Measurements from ENCODE around the gene SPAG7. TPM values are rescaled to one million over a fixed set of nuclear protein-coding genes. Genes with fewer than 3 reads are reported as not detected.
A peak's percentile ranks its signal among the peaks of the same experiment; 100 is the strongest.

Gene SPAG7
- total and polyA plus RNA-seq, 9 donors: 77.7 to 122 (median 103) TPM

- WGBS (ENCODE audit: insufficient coverage): 15% methylated on average over 21 of the region's 23 CpGs
- H3K9me3 ChIP-seq (replicated peaks; ENCODE audit: control insufficient read depth, low read depth, low read length): no peaks in the 10 kb centered on the region
- H3K4me3 ChIP-seq (ENCODE audit: low read length): peak overlapping the region; percentile 88
- H3K27me3 ChIP-seq (ENCODE audit: control insufficient read depth, insufficient read depth, low read length): no peaks in the 10 kb centered on the region
- peaks cover 52% of the 10 kb centered on the region for H3K36me3 ChIP-seq (ENCODE audit: control insufficient read depth, insufficient read depth, low read length)
- DNase-seq: peak; percentile 52
- peaks cover 50% of the 10 kb centered on the region for H3K4me1 ChIP-seq (ENCODE audit: control insufficient read depth, insufficient read depth, low read length)
- H3K27ac ChIP-seq (ENCODE audit: low read length): peak overlapping the region; percentile 100
Observed at GRCh38 chr17:4968486-4969046, 949 bp upstream of the SPAG7 start.

- peaks cover 37% of the 10 kb centered on the region for H3K4me1 ChIP-seq (ENCODE audit: control insufficient read depth, insufficient read depth, low read length)
- H3K27me3 ChIP-seq (ENCODE audit: control insufficient read depth, insufficient read depth, low read length): no peaks in the 10 kb centered on the region
- H3K36me3 ChIP-seq (ENCODE audit: control insufficient read depth, insufficient read depth, low read length): peaks cover 41% of the 10 kb centered on the region
- H3K9me3 ChIP-seq (replicated peaks; ENCODE audit: control insufficient read depth, low read depth, low read length): no peaks in the 10 kb centered on the region
- peak overlapping the region; percentile 100 for H3K27ac ChIP-seq (ENCODE audit: low read length)
- DNase-seq: peak; percentile 100
- H3K4me3 ChIP-seq (ENCODE audit: low read length): peak overlapping the region; percentile 88
- WGBS (ENCODE audit: insufficient coverage): under 1% methylated on average over 31 of the region's 42 CpGs
Observed at GRCh38 chr17:4966844-4967538, 626 bp downstream of the SPAG7 start.

- 89% methylated on average over 6 of the region's 15 CpGs for WGBS (ENCODE audit: insufficient coverage)
- DNase-seq: no peak
- Histone ChIP-seq H3K27ac (ENCODE audit: low read length) (no peak overlapping the region), H3K27me3 (ENCODE audit: control insufficient read depth, insufficient read depth, low read length) (no peaks in the 10 kb centered on the region), H3K36me3 (ENCODE audit: control insufficient read depth, insufficient read depth, low read length) (peaks cover 31% of the 10 kb centered on the region), H3K4me3 (ENCODE audit: low read length) (no peak overlapping the region), H3K9me3 (replicated peaks; ENCODE audit: control insufficient read depth, low read depth, low read length) (no peaks in the 10 kb centered on the region), H3K4me1 (ENCODE audit: control insufficient read depth, insufficient read depth, low read length) (peaks cover 37% of the 10 kb centered on the region)
Observed at GRCh38 chr17:4965311-4965986, 2.2 kb downstream of the SPAG7 start.

GRCh38 chr17:4960279-4960922, 7.2 kb downstream of the SPAG7 start:
- Histone ChIP-seq H3K9me3 (replicated peaks; ENCODE audit: control insufficient read depth, low read depth, low read length) (no peaks in the 10 kb centered on the region), H3K36me3 (ENCODE audit: control insufficient read depth, insufficient read depth, low read length) (peaks cover 53% of the 10 kb centered on the region), H3K27me3 (ENCODE audit: control insufficient read depth, insufficient read depth, low read length) (no peaks in the 10 kb centered on the region), H3K4me3 (ENCODE audit: low read length) (no peak overlapping the region), H3K27ac (ENCODE audit: low read length) (no peak overlapping the region), H3K4me1 (ENCODE audit: control insufficient read depth, insufficient read depth, low read length) (peaks cover 24% of the 10 kb centered on the region)
- DNase-seq: no peak
- 60% methylated on average over 5 of the region's 9 CpGs for WGBS (ENCODE audit: insufficient coverage)

- no peaks in the 10 kb centered on the region for H3K27me3 ChIP-seq (ENCODE audit: control insufficient read depth, insufficient read depth, low read length)
- peaks cover 55% of the 10 kb centered on the region for H3K36me3 ChIP-seq (ENCODE audit: control insufficient read depth, insufficient read depth, low read length)
- no peak overlapping the region for H3K4me3 ChIP-seq (ENCODE audit: low read length)
- no peaks in the 10 kb centered on the region for H3K9me3 ChIP-seq (replicated peaks; ENCODE audit: control insufficient read depth, low read depth, low read length)
- no peak for DNase-seq
- 83% methylated on average over 12 of the region's 18 CpGs for WGBS (ENCODE audit: insufficient coverage)
- peak overlapping the region; percentile 65 for H3K27ac ChIP-seq (ENCODE audit: low read length)
- H3K4me1 ChIP-seq (ENCODE audit: control insufficient read depth, insufficient read depth, low read length): peaks cover 26% of the 10 kb centered on the region
Observed at GRCh38 chr17:4959261-4959965, 8.2 kb downstream of the SPAG7 start.

GRCh38 chr17:4958102-4958501, 9.5 kb downstream of the SPAG7 start:
- no peak overlapping the region for H3K4me3 ChIP-seq (ENCODE audit: low read length)
- no peaks in the 10 kb centered on the region for H3K27me3 ChIP-seq (ENCODE audit: control insufficient read depth, insufficient read depth, low read length)
- WGBS (ENCODE audit: insufficient coverage): 89% methylated on average over 2 of the region's 3 CpGs
- H3K36me3 ChIP-seq (ENCODE audit: control insufficient read depth, insufficient read depth, low read length): peaks cover 55% of the 10 kb centered on the region
- peaks cover 33% of the 10 kb centered on the region for H3K4me1 ChIP-seq (ENCODE audit: control insufficient read depth, insufficient read depth, low read length)
- DNase-seq: no peak
- H3K9me3 ChIP-seq (replicated peaks; ENCODE audit: control insufficient read depth, low read depth, low read length): no peaks in the 10 kb centered on the region
- H3K27ac ChIP-seq (ENCODE audit: low read length): peak overlapping the region; percentile 7

GRCh38 chr17:4956493-4957061, 11.0 kb downstream of the SPAG7 start:
- Histone ChIP-seq H3K27ac (ENCODE audit: low read length) (no peak overlapping the region), H3K4me3 (ENCODE audit: low read length) (no peak overlapping the region), H3K27me3 (ENCODE audit: control insufficient read depth, insufficient read depth, low read length) (no peaks in the 10 kb centered on the region), H3K36me3 (ENCODE audit: control insufficient read depth, insufficient read depth, low read length) (peaks cover 53% of the 10 kb centered on the region), H3K9me3 (replicated peaks; ENCODE audit: control insufficient read depth, low read depth, low read length) (no peaks in the 10 kb centered on the region), H3K4me1 (ENCODE audit: control insufficient read depth, insufficient read depth, low read length) (peaks cover 43% of the 10 kb centered on the region)
- DNase-seq: no peak
- 75% methylated on average over 5 of the region's 10 CpGs for WGBS (ENCODE audit: insufficient coverage)

GRCh38 chr17:4955091-4955490, 12.5 kb downstream of the SPAG7 start:
- no peak overlapping the region for H3K4me3 ChIP-seq (ENCODE audit: low read length)
- H3K27me3 ChIP-seq (ENCODE audit: control insufficient read depth, insufficient read depth, low read length): no peaks in the 10 kb centered on the region
- peaks cover 58% of the 10 kb centered on the region for H3K4me1 ChIP-seq (ENCODE audit: control insufficient read depth, insufficient read depth, low read length)
- H3K27ac ChIP-seq (ENCODE audit: low read length): no peak overlapping the region
- 95% methylated on average over 4 of the region's 8 CpGs for WGBS (ENCODE audit: insufficient coverage)
- DNase-seq: no peak
- H3K9me3 ChIP-seq (replicated peaks; ENCODE audit: control insufficient read depth, low read depth, low read length): no peaks in the 10 kb centered on the region
- peaks cover 44% of the 10 kb centered on the region for H3K36me3 ChIP-seq (ENCODE audit: control insufficient read depth, insufficient read depth, low read length)

- WGBS (ENCODE audit: insufficient coverage): 65% methylated on average over 12 of the region's 14 CpGs
- Histone ChIP-seq H3K9me3 (replicated peaks; ENCODE audit: control insufficient read depth, low read depth, low read length) (no peaks in the 10 kb centered on the region), H3K27ac (ENCODE audit: low read length) (peak overlapping the region; percentile 86), H3K36me3 (ENCODE audit: control insufficient read depth, insufficient read depth, low read length) (peaks cover 31% of the 10 kb centered on the region), H3K4me3 (ENCODE audit: low read length) (peak overlapping the region; percentile 90), H3K27me3 (ENCODE audit: control insufficient read depth, insufficient read depth, low read length) (no peaks in the 10 kb centered on the region), H3K4me1 (ENCODE audit: control insufficient read depth, insufficient read depth, low read length) (peaks cover 52% of the 10 kb centered on the region)
- DNase-seq: peak; percentile 71
Observed at GRCh38 chr17:4953451-4953961, 14.1 kb downstream of the SPAG7 start.
